ENCODE data around the gene DEPP1. TPM values are rescaled to one million over a fixed set of nuclear protein-coding genes. Genes with fewer than 3 reads are reported as not detected.

The DEPP1 gene
- total and polyA plus RNA-seq, 10 of the 15 experiments (the other 5 are each of a cell fraction or from before 2014, with no cell fraction given): 1.7 to 12.1 (median 7.3) TPM

DNA sequence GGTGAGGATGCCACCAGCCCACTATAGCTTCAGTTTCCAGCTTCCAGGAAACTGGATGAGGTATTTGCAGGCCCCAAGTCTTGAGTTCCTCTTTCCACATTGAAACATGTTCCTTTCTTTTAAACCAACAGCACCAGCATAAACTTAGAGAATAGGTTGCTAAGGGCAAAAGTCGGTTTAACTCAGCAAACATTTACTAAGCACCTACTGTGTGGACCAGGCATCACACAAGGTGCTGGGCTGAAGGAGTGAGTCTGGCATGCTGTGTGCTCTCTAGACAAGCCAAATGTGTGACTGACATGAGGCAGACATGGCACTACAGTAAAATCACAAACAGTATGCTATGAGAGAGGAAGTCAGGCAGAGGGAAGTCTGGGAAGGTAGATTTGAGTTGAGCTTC, 30.0 kb downstream of the DEPP1 start:
- H2AFZ ChIP-seq (ENCODE audit: control insufficient read depth, low read depth, low read length): no peak overlapping the region
- no peak overlapping the region for H3K9ac ChIP-seq (ENCODE audit: control insufficient read depth, insufficient read depth, low read length)
- peaks cover 10% of the 10 kb centered on the region for H3K9me3 ChIP-seq (replicated peaks; ENCODE audit: control insufficient read depth, insufficient read depth, low read length)
- H4K20me1 ChIP-seq (ENCODE audit: control insufficient read depth, insufficient read depth): no peaks in the 10 kb centered on the region
- H3K4me2 ChIP-seq (ENCODE audit: control insufficient read depth, insufficient read depth): peak overlapping the region; percentile 0; the same call in 1 of the 2 replicates
- no TSS peak for BruUV-seq (replicated peaks)
- POLR2A ChIA-PET: interaction anchor here (0.9 to 8.5 kb wide), 4 partner anchors 14 to 28 kb away, joined by 3 to 174 read pairs (median 12); partner anchors contain the start of gene RASSF4
- DNase-seq (ENCODE audit: low read depth, low spot score) (no peak), FAIRE-seq (peak; percentile 76), ATAC-seq (peak; percentile 19; the same call in 2 of the 3 replicates)
- in situ Hi-C loops (cut with MboI) (no loop called here), intact Hi-C loops (cut with micrococcal nuclease; ENCODE audit: unreplicated experiment) (loop anchor here (1.0 kb wide), 1 partner anchor 10 kb away; no protein-coding TSS in a partner anchor)
- CTCF ChIA-PET: interaction anchor here (1.2 to 6.8 kb wide), 6 partner anchors 10 to 87 kb away, joined by 3 to 80 read pairs (median 6); no protein-coding TSS in a partner anchor
- no peaks in the 10 kb centered on the region for H3K79me2 ChIP-seq (ENCODE audit: control insufficient read depth, insufficient read depth, low read length)
- peak overlapping the region; percentile 67 for H3K27ac ChIP-seq (ENCODE audit: control insufficient read depth, insufficient read depth)
- H3K4me1 ChIP-seq (ENCODE audit: control insufficient read depth, insufficient read depth, low read length): peaks cover 51% of the 10 kb centered on the region
- TF ChIP-seq, protein P1, sequence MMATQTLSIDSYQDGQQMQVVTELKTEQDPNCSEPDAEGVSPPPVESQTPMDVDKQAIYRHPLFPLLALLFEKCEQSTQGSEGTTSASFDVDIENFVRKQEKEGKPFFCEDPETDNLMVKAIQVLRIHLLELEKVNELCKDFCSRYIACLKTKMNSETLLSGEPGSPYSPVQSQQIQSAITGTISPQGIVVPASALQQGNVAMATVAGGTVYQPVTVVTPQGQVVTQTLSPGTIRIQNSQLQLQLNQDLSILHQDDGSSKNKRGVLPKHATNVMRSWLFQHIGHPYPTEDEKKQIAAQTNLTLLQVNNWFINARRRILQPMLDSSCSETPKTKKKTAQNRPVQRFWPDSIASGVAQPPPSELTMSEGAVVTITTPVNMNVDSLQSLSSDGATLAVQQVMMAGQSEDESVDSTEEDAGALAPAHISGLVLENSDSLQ (IDR thresholded peaks at IDR 0.05): peak; percentile 35; the same call in 1 of the 2 replicates
- TF ChIP-seq JUNB (IDR thresholded peaks at IDR 0.05): no peak
- TF ChIP-seq, protein P2, sequence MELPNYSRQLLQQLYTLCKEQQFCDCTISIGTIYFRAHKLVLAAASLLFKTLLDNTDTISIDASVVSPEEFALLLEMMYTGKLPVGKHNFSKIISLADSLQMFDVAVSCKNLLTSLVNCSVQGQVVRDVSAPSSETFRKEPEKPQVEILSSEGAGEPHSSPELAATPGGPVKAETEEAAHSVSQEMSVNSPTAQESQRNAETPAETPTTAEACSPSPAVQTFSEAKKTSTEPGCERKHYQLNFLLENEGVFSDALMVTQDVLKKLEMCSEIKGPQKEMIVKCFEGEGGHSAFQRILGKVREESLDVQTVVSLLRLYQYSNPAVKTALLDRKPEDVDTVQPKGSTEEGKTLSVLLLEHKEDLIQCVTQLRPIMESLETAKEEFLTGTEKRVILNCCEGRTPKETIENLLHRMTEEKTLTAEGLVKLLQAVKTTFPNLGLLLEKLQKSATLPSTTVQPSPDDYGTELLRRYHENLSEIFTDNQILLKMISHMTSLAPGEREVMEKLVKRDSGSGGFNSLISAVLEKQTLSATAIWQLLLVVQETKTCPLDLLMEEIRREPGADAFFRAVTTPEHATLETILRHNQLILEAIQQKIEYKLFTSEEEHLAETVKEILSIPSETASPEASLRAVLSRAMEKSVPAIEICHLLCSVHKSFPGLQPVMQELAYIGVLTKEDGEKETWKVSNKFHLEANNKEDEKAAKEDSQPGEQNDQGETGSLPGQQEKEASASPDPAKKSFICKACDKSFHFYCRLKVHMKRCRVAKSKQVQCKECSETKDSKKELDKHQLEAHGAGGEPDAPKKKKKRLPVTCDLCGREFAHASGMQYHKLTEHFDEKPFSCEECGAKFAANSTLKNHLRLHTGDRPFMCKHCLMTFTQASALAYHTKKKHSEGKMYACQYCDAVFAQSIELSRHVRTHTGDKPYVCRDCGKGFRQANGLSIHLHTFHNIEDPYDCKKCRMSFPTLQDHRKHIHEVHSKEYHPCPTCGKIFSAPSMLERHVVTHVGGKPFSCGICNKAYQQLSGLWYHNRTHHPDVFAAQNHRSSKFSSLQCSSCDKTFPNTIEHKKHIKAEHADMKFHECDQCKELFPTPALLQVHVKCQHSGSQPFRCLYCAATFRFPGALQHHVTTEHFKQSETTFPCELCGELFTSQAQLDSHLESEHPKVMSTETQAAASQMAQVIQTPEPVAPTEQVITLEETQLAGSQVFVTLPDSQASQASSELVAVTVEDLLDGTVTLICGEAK (IDR thresholded peaks at IDR 0.05; ENCODE audit: borderline replicate concordance): no peak
- SMC1A ChIA-PET (ENCODE audit: uncharacterized antibody, unreplicated experiment): interaction anchor here (0.9 to 8.4 kb wide), 7 partner anchors 11 to 44 kb away, joined by 3 to 147 read pairs (median 8); partner anchors contain the start of gene DEPP1
- no peak overlapping the region; the same call in 1 of the 2 replicates for H3K4me3 ChIP-seq
- no peaks in the 10 kb centered on the region for H3K36me3 ChIP-seq (ENCODE audit: control insufficient read depth in 2 of 2, insufficient read depth in 2 of 2, low read length in 1 of 2)
- RAD21 ChIA-PET (ENCODE audit: unreplicated experiment): interaction anchor here (1.0 to 7.5 kb wide), 7 partner anchors 11 to 27 kb away, joined by 3 to 60 read pairs (median 34); partner anchors contain the start of gene RASSF4
- 0% methylated on average over 1 of the region's 1 CpG for WGBS (ENCODE audit: insufficient coverage, insufficient replicate concordance, low lambda C conversion rate, missing lambda C conversion rate)
- no peaks in the 10 kb centered on the region for H3K27me3 ChIP-seq (replicated peaks in 1 of 2; ENCODE audit: control insufficient read depth in 2 of 2, insufficient read depth in 2 of 2, low read length in 1 of 2)
